ENCODE results near the gene GGT5.
"Not testable (repeated sequence)": the region's sequence is repeated elsewhere in the genome, so short reads cannot be mapped to it uniquely, and the experiment has no call there.

- not testable (repeated sequence) for TF ChIP-seq CTCF (IDR thresholded peaks at IDR 0.05; ENCODE audit: low read length); EZH2 (optimal IDR thresholded peaks at IDR 0.05; ENCODE audit: low read depth, low read length)
Measured at GRCh38 chr22:24256736-24257135, 11.9 kb upstream of the GGT5 start.

Data from MM.1S (cell line).